Left hindlimb (tissue), 1 donor: ENCODE measurements around the gene PIK3R5.
"Not testable (repeated sequence)": the region's sequence is repeated elsewhere in the genome, so short reads cannot be mapped to it uniquely, and the experiment has no call there.

Experiments used
- DNase-seq: peaks from one replicate; pipeline ENCODE4 v3.0.0-alpha.2; 2018

The PIK3R5 gene

GRCh38 chr17:8872036-8872704, 93.3 kb downstream of the PIK3R5 start:
- no peak for DNase-seq

DNA sequence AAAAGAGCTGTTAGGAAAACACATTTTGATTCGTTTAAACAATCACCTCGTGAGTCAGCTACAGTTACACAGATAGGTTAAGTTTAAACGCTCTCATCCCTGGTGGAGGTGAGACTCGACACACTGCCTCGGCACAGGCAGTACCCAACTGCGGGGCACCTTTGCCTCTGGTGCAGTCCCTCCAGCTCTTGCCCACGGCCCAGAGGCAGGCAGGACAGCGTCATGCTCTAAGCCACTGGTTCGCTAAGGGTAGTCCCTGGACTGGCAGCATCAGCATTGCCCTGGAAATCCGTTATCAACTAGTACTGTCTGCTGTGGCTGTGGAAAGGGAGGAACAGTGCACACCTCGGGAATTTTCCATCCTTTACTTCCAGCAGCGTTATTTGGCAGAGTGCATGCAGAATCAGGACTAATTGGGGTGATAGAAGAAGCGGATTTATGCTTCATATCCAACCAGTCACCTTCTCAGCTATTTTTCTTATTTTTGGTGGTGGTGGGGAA, 94.4 kb downstream of the PIK3R5 start:
- no peak for DNase-seq

DNA sequence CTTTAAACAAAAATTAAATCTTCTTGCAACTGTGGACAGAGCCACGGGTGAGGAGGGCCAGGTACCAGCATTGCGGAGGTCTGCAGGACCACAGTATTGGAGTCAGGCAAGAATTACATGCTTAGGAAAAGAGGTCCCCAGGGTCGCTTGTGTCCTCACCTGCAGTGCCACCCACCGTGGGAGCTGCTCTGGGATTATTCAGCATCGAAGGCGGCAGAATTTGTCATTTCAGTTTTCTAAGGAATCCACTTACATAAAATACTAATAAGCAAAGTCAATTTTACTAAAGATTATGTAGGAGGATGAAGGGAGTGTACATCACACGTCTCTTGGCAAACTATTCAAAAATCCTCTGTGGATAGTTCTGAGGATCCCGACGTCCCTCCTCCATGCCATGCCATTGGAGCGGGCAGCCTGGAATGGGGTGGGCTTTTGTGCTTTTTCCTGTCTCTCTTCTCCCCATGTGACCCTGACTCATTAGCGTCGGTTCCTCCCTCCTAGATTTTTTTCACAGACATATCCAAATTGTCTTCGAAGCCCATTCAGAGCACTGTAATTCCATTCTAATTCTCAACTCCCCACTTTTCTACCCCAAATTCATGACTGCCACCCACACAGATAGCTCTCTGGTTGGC, 95.0 kb downstream of the PIK3R5 start:
- DNase-seq: no peak

GRCh38 chr17:8869114-8869815, 96.2 kb downstream of the PIK3R5 start:
- DNase-seq: no peak

- DNase-seq: no peak
Measured at GRCh38 chr17:8868529-8868951, 97.0 kb downstream of the PIK3R5 start.

GRCh38 chr17:8868092-8868491, 97.4 kb downstream of the PIK3R5 start:
- DNase-seq: no peak

- DNase-seq: no peak
Measured at GRCh38 chr17:8867361-8867981, 98.0 kb downstream of the PIK3R5 start, which contains the start of gene PIK3R6. Gene PIK3R6 (minus strand): TSS chr17:8867674. CDS start chr17:8849794, 17,880 bp downstream.

DNA sequence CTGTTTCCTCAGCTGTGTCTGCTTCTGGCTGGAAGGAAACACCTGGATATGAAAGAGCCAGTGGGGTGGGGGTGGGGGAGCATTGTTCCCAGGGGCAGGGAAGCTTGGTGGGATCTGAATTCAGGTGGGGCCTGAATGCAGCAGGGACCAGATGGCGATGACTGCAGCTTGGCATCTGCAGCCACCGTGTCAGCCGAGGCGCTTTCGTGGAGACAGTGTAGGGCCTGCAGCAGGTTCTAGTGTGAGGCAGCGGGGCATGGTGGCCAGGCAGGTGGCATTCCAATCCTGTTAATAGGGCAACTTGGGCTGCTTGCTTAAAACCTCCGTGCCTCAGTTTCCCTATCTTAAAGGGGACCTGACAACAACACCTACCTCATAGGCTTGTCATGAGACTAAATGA, 99.7 kb downstream of the PIK3R5 start:
- DNase-seq: no peak

DNA sequence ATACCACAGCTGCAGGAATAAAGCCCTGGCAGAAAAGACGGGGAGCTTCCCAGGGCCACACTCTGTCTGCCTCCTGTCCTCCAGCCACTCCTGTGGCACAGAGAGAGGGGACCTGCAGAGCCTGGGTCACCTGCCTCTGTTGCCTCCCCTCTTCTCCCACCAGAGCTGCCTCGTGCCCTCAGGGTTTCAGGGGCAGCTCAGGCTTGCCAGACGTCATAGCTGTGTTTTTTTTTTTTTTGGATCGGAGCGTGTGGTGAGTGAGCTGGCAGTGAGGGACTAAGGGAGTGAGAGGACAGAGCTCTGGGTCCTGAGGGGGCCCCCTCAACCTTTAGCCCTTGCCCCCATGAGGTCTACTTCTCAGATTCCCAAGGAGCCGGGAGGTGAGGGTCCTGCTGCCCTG, 100.1 kb downstream of the PIK3R5 start:
- DNase-seq: no peak

DNA sequence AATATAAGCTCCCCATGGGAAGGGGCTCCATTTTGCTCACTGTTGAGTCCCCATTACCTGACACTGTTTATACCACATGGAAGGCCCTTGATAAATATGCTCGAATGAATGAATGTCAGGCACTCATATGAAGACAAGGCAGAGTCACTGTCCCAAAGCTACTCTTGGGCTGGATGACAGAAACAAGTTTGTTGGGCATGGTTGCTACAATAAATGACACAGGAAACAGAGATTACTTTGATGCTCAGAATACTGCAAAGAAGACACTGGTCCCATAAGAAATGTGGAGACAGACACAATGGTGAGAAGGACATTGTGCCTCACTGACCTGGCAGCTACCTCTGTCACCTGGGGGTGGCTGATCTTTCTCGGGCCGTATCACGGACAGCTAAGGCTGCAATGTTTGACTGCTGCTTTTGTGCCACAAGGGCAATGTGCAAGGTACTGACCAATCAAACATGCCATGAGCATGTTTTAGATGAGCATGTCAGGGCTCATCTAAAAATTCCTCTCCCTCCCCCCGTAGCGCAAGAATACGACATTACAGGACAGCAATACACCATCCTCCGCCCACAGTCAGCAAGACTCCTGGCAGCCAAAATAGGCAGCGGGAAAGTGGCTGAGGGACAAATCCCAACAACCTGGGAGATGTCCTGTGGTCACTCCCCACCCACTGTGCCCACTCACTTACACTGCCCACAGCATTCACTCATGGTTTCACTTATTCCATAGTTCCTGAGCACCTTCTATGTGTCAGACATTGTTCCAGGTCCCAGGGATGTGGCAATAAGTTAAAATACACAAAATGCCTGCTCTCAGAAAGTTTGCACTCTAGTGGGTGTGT, 103.1 kb downstream of the PIK3R5 start:
- DNase-seq: no peak

- no peak for DNase-seq
Measured at GRCh38 chr17:8861495-8862181, 103.9 kb downstream of the PIK3R5 start.

DNA sequence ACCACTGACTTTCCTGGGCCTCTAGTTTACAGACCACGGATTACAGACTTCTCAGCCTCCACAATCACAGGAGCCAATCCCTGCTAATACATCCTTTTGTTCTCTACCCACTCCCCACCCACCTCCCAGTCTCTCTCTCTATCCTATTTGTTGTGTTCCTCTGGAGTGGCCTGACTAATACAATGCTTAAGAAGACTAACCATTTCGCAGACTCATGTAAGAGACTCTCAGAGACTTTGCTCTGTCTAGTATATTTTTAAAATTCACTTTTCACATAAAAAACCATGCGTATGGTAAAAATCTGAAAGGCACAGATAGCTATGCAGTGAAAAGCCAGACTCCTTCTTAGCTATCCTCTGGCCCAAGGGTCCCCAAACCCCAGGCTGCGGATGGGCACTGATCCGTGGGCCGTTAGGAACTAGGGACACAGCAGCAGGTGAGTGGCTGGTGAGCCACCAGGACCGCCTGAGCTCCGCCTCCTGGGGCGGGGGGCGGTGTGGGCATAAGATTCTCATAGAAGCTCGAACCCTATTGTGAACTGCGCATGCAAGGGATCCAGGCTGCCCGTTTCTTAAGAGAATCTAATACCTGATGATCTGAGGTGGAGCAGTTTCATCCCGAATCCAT, 105.6 kb downstream of the PIK3R5 start:
- DNase-seq: no peak

DNA sequence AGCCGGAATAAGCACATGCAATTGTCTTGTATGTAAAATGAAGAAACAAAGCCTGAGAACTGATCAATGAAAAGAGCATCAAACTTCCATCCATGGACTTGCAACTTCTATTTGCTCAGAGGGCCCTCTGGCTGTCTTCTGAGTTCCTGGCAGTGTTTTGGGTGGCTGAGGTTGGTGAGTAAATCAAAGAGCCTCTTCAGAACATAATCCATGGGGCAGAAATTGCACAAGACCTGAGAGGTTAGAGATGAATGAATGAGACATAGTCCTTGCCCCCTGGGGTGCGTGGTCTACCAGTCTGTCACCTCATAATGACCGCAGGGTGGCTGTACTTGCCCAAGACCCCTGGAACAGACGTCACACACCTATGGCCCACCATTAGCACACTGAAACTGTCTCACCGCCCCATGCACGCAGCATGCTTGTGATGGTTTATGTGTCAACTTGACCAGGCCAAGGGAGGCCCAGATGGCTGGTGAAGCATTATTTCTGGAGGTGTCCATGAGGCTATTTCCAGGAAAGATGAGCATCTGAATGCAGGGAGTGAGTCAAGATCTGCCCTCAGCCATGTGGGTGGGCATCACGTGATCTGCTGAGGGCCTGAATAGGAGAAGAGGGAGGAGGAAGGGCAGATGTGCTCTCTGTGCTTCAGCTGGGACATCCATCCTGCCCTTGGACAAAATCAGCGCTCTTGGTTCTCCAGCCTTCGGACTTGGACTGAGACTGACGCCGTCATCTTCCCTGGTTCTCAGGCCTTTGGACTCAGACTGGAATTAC, 106.3 kb downstream of the PIK3R5 start:
- DNase-seq: no peak

DNA sequence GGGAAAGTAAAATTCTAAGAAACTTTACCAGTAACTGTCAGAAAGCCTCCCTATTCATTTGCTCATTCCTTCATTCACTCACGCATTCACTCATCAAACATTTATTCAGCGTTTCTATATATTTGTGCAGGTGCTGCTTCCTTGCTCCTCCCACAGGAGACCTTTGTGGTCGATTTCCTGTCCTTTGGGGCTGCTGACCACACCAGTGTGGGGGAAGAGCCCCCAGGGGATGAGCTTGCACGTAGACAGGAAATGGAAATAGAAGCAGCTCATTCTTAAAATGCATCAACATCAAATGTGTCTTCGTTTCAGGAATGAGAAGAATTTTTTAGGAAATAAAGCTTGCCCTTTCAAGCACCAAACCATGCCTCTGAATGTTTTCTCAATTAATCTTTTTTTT, 107.6 kb downstream of the PIK3R5 start:
- DNase-seq: no peak

GRCh38 chr17:8856869-8857575, 108.5 kb downstream of the PIK3R5 start:
- no peak for DNase-seq

DNA sequence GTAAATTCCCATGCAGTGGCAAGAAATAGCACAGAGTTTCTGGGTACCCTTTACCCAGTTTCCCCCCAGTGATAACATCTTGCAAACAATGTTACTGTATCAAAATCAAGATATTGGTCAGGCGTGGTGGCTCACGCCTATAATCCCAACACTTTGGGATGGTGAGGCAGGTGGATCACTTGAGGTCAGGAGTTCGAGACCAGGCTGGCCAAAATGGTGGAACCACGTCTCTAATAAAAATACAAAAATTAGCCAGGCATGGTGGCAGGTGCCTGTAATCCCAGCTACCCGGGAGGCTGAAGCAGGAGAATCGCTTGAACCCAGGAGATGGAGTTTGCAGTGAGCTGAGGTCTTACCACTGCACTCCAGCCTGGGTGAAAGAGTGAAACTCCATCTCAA, 109.3 kb downstream of the PIK3R5 start:
- not testable (repeated sequence) for DNase-seq

DNA sequence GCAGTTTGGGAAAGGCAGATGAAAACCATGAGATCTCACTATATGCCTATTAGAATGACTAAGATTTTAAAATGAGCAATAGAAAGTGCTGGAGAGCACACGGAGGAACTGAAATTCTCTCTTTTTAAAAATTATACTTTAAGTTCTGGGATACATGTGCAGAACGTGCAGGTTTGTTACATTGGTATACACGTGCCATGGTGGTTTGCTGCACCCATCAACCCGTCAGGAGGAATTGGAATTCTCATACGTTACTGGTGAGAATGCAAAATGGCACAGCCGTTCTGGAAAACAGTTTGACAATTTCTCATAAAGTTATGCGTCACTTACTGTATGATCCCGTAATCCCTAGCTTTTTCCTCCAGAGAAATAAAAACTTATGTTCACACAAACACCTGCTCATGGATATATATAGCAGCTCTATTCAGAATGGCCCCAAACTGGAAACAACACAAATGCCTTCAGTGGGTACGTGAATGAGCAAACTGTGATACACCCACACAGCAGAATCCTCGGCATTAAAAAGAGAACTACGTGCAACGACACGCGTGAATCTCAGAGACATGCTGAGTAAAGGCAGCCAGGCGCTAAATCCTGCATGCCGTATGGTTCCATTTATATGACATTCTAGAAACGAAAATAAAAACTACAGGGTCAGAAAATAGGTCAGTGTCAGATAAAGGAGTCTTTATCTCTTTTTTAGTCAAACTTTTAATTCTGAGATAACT, 109.9 kb downstream of the PIK3R5 start:
- DNase-seq: no peak

- DNase-seq: no peak
Measured at GRCh38 chr17:8851600-8851999, 113.9 kb downstream of the PIK3R5 start.
